ENCODE results near the gene GNB3.

The GNB3 gene

DNA sequence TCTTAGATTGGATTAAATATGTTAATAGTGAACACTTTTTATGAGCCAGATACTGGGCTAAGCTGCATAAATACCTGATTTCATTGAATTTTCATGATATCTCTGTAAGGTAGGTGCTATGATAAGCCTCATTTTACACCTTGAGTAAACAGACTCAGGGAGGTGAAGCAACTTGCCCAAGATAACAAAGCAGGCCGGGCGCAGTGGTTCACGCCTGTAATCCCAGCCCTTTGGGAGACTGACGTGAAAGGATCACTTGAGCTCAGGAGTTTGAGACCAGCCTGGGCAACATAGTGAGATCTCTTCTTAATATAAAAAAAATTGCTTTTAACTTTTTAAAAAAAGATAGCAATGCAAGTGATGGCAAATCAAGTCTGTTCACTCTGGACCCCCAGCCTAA is 1.4 kb downstream of the GNB3 start:
- H3K27me3 Mint-ChIP-seq (ENCODE audit: low read depth), result no peaks in the 10 kb centered on the region
- H3K4me3 Mint-ChIP-seq, result no peak overlapping the region
- H3K27ac Mint-ChIP-seq, result no peak overlapping the region
- H3K4me1 Mint-ChIP-seq, result peaks cover 20% of the 10 kb centered on the region
- no peaks in the 10 kb centered on the region for H3K9me3 Mint-ChIP-seq
- TF ChIP-seq CTCF (IDR thresholded peaks at IDR 0.05; ENCODE audit: unreplicated experiment in 3 of 3), result no peak
- peaks cover 48% of the 10 kb centered on the region for H3K36me3 Mint-ChIP-seq (ENCODE audit: low read depth)

DNA sequence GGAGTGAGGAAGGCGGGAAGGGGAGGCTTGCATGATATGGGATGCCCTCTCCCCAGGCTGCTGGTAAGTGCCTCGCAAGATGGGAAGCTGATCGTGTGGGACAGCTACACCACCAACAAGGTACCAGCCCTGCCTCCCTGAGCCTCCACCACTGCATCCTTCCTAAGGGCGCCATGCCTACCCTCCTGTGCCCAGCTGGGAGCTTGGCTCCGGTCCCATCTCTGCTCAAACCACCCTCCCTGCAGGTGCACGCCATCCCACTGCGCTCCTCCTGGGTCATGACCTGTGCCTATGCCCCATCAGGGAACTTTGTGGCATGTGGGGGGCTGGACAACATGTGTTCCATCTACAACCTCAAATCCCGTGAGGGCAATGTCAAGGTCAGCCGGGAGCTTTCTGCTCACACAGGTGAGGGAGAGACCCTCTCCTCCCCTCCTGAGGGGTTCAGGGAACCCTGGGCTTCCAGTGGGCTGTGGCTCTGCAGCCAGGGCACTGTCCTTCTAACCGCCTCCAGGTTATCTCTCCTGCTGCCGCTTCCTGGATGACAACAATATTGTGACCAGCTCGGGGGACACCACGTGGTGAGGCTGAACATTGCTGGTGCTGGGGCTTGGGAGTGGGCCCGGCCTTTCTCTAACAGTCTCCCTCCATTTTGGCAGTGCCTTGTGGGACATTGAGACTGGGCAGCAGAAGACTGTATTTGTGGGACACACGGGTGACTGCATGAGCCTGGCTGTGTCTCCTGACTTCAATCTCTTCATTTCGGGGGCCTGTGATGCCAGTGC is 2.6 kb downstream of the GNB3 start:
- Mint-ChIP-seq H3K27me3 (ENCODE audit: low read depth) (no peaks in the 10 kb centered on the region), H3K4me3 (no peak overlapping the region), H3K36me3 (ENCODE audit: low read depth) (peaks cover 52% of the 10 kb centered on the region), H3K4me1 (peaks cover 27% of the 10 kb centered on the region), H3K27ac (no peak overlapping the region), H3K9me3 (no peaks in the 10 kb centered on the region)
- TF ChIP-seq CTCF (IDR thresholded peaks at IDR 0.05; ENCODE audit: unreplicated experiment in 3 of 3), result no peak

DNA sequence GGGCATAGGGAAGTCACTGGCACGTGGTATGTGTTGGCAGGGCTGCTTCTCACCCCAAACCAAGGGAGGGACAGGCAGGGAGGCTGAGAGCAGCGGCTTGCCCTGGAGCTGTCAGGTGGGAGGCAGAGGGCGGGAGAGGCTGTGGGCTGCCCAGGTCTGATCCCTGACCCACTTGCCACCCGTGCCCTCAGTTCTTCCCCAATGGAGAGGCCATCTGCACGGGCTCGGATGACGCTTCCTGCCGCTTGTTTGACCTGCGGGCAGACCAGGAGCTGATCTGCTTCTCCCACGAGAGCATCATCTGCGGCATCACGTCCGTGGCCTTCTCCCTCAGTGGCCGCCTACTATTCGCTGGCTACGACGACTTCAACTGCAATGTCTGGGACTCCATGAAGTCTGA is 4.7 kb downstream of the GNB3 start:
- Mint-ChIP-seq H3K4me3 (no peak overlapping the region), H3K27ac (no peak overlapping the region), H3K4me1 (peaks cover 25% of the 10 kb centered on the region), H3K9me3 (no peaks in the 10 kb centered on the region), H3K27me3 (ENCODE audit: low read depth) (no peaks in the 10 kb centered on the region), H3K36me3 (ENCODE audit: low read depth) (peaks cover 51% of the 10 kb centered on the region)
- TF ChIP-seq CTCF (IDR thresholded peaks at IDR 0.05; ENCODE audit: unreplicated experiment in 3 of 3), result no peak

- H3K4me3 Mint-ChIP-seq, result peak overlapping the region in 1 of 3 experiments; percentile 2
Observed at GRCh38 chr12:6846316-6846869, 5.7 kb downstream of the GNB3 start.

DNA sequence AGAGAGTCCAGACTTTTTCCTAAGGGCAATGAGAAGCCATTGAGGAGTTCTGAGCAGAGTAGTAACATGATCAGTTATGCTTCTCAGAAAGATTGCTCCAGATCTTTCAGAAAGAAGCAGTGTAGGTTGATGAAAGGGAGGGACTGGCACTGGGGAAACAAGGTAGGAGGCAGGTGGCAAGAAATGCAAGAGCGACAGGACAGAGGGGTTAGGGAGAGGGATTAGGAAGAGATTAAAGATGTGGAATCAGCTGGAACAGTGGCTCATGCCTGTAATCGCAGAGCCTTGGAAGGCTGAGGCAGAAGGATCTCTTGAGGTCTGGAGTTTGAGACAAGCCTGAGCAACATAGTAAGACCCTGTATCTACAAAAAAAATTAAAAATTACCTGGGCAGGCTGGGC is 7.0 kb downstream of the GNB3 start:
- Mint-ChIP-seq H3K27ac (no peak overlapping the region), H3K4me3 (peak overlapping the region in 2 of 3 experiments; percentile 30 to 41), H3K9me3 (no peaks in the 10 kb centered on the region), H3K36me3 (ENCODE audit: low read depth) (peaks cover 52% of the 10 kb centered on the region), H3K27me3 (ENCODE audit: low read depth) (no peaks in the 10 kb centered on the region), H3K4me1 (peaks cover 32% of the 10 kb centered on the region)
- no peak for TF ChIP-seq CTCF (IDR thresholded peaks at IDR 0.05; ENCODE audit: unreplicated experiment in 3 of 3)

More at GRCh38 chr12:6846316-6846869, 5.7 kb downstream of the GNB3 start:
- TF ChIP-seq CTCF (IDR thresholded peaks at IDR 0.05; ENCODE audit: unreplicated experiment in 3 of 3), result no peak
- peaks cover 32% of the 10 kb centered on the region for H3K4me1 Mint-ChIP-seq
- H3K9me3 Mint-ChIP-seq, result no peaks in the 10 kb centered on the region
- H3K27ac Mint-ChIP-seq, result no peak overlapping the region
- peaks cover 55% of the 10 kb centered on the region for H3K36me3 Mint-ChIP-seq (ENCODE audit: low read depth)
- H3K27me3 Mint-ChIP-seq (ENCODE audit: low read depth), result no peaks in the 10 kb centered on the region

GRCh38 chr12:6849427-6849826 is 8.7 kb downstream of the GNB3 start:
- peak overlapping the region in 1 of 3 experiments; percentile 34 for H3K27ac Mint-ChIP-seq
- H3K9me3 Mint-ChIP-seq, result no peaks in the 10 kb centered on the region
- peaks cover 44% of the 10 kb centered on the region for H3K4me1 Mint-ChIP-seq
- peak overlapping the region; percentile 72 to 91 (median 91) for H3K4me3 Mint-ChIP-seq
- no peaks in the 10 kb centered on the region for H3K27me3 Mint-ChIP-seq (ENCODE audit: low read depth)
- TF ChIP-seq CTCF (IDR thresholded peaks at IDR 0.05; ENCODE audit: unreplicated experiment in 3 of 3), result no peak
- H3K36me3 Mint-ChIP-seq (ENCODE audit: low read depth), result peaks cover 43% of the 10 kb centered on the region
